Measurements from ENCODE around the gene TSPAN17.
A peak's percentile ranks its signal among the peaks of the same experiment; 100 is the strongest.

TSPAN17 gene

GRCh38 chr5:176642675-176643490, 4.4 kb upstream of the TSPAN17 start:
- DNase-seq (ENCODE audit: low spot score), result no peak

GRCh38 chr5:176643491-176644219, 3.6 kb upstream of the TSPAN17 start:
- no peak for DNase-seq (ENCODE audit: low spot score)

DNA sequence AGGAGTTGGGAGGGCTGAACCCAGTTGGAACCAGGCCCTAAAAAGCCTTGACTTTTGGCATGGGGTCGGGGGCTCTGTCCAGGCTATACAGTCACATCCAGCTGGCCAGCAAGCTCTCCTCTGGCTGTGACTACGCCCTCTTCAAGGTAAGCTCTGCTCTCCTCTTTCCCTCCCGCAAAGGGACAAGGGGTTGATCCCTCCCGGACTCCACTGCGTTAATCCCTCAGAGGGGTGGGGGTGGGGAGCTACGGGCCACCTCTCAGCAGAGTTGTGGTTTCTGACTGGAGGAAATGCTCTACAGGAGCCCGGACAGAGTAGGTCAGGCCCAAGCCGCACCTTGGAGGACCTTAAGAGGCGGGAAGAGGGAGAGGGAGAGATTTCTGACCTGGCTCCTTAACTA, 3.0 kb upstream of the TSPAN17 start:
- DNase-seq (ENCODE audit: low spot score), result no peak

DNA sequence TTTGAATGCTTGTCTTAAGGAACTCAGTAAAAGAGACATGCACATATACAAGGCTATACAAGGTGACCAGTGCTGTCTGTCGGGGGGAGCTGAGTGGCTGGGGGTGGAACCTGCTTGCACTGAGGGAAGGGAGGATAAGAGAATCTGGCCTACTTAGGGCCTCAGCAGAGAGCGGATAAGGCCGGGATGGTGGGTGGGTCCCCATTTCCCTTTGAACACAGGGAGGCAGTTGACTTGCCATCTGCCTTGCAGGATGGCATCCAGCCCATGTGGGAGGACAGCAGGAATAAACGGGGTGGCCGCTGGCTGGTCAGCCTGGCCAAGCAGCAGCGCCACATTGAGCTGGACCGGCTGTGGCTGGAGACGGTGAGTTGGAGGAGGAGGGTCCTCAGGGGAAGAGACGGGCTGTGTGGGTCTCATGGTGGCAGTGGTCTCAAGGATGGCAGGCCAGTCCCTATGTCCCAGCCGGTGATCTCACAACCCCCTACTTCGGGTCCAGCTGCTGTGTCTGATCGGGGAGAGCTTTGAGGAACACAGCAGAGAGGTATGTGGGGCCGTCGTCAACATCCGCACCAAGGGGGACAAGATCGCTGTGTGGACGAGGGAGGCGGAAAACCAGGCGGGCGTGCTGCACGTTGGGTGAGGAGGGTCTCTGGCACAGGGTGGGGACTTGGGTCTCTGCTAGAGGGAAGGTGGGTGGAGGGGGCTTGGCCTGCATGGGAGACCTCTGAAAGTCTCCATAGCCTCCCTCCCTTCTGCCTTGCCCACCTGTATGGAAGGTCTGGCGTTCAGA, 2.2 kb upstream of the TSPAN17 start:
- no peak for DNase-seq (ENCODE audit: low spot score)

GRCh38 chr5:176646049-176646706, 1.1 kb upstream of the TSPAN17 start:
- DNase-seq (ENCODE audit: low spot score), result no peak

- DNase-seq (ENCODE audit: low spot score), result no peak
Observed at GRCh38 chr5:176646707-176647029, 616 bp upstream of the TSPAN17 start.

- DNase-seq (ENCODE audit: low spot score), result peak; percentile 50
Observed at GRCh38 chr5:176647843-176648473, 674 bp downstream of the TSPAN17 start.

- DNase-seq (ENCODE audit: low spot score), result no peak
Observed at GRCh38 chr5:176648474-176649194, 1.4 kb downstream of the TSPAN17 start.

DNA sequence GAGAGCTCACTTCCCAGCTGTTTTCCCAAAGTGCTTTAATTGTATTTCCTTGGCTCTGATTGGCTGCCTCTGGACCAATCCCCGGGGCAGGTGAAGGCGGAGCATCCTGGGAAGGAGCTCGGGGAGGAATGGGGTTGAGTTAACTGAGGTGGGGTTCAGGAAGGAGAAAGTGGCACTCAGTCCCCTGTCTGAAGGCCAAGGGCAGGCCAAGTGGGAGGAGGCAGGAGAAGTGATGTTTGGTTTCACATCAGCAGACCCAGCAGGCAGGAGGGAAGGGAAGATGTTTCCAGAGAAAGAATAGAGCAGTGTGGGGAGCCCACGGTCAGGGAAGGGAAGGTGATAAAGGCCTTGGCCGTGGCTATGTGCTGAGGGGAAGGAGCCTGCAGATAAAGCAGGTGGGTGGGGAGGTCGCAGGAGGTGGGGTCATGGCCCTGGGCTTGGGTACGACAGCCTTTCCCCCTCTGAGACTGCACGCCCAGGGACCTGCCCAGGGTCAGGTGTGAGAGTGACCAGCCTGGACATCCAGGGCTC, 3.1 kb downstream of the TSPAN17 start:
- DNase-seq (ENCODE audit: low spot score), result no peak

DNA sequence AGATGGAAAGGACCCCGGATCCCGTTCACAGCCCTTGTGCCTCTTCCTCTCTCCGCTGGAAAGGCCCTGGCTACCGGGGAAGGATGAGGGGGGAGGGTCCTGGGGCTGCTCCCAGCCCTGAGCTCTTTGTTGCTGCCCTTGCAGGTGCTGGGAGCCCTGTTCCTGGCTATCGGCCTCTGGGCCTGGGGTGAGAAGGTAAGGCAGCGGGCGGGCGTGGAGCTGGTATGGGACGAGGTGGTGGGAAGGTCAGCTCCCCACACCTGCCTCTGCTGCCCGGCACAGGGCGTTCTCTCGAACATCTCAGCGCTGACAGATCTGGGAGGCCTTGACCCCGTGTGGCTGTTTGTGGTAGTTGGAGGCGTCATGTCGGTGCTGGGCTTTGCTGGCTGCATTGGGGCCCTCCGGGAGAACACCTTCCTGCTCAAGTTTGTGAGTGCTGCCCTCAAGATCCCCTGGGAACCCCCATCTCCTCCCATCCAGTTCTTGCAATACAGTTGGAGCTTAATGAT, 4.2 kb downstream of the TSPAN17 start:
- no peak for DNase-seq (ENCODE audit: low spot score)

- no peak for DNase-seq (ENCODE audit: low spot score)
Observed at GRCh38 chr5:176652136-176652535, 4.9 kb downstream of the TSPAN17 start.

- peak; percentile 73 for DNase-seq (ENCODE audit: low spot score)
Observed at GRCh38 chr5:176653401-176654385, 6.4 kb downstream of the TSPAN17 start.

- no peak for DNase-seq (ENCODE audit: low spot score)
Observed at GRCh38 chr5:176654856-176655255, 7.6 kb downstream of the TSPAN17 start.

GRCh38 chr5:176656467-176656990, 9.2 kb downstream of the TSPAN17 start:
- no peak for DNase-seq (ENCODE audit: low spot score)

- DNase-seq (ENCODE audit: low spot score), result peak; percentile 74
Observed at GRCh38 chr5:176658007-176658599, 10.8 kb downstream of the TSPAN17 start.

DNA sequence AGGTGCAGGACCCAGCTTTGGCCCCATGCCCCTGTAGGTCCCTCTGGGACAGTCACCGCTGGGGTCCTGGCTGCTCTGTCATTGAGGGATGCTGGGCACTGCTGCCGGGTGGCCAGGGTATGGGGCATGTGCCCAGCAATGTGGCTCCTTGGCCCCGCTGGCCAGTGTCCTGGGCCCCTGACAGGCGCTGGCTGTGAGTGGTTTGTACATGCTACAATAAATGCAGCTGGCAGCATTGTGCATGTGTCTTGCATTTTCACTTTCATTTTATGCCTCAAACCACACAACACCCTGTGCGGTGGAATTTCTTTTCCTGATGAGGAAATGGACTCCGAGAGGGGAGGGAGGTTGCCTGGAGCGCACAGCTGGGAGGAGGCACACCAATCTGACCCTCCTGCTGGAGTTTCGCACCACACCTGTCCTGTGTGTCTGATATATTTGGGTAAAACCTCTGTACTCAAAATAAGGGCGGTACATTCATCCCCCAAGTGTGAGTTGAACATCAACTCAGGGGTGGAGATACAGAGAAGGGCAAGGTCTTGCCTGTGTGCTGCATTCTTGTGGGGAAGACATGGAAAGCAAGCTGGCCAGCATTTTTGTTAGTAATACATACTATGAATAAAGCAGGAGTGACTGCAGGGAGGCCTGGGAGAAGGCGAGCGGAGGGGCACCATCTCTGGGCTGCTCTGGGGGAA, 11.7 kb downstream of the TSPAN17 start:
- DNase-seq (ENCODE audit: low spot score), result peak; percentile 62

GRCh38 chr5:176659512-176659839, 12.2 kb downstream of the TSPAN17 start:
- DNase-seq (ENCODE audit: low spot score), result no peak

DNA sequence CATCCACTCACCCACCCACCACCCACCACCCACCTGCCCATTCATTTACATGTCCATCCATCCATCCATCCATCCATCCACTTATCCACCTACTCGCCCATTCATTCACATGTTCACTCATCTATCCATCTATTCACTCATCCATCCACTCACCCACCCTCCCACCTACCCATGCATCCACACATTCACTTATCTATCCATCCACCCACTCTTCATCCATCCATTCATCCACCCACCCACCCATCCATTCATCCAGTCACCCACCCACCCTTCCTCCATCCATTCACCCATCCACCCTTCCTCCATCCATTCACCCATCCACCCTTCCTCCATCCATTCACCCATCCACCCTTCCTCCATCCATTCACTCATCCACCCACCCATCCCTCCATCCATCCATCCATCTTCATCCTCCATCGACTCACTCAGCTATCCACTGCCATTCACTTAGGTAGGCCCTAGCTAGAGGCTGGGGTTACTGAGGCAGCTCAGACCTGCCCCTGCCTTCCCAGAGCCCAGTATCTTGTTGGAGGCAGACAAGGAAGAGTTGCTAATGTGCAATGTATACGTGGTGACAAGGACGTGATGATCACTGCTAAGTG, 12.7 kb downstream of the TSPAN17 start:
- DNase-seq (ENCODE audit: low spot score), result no peak

Measured in kidney tubule cell (primary cell).